GM18861 (cell line): ENCODE data around the gene LLGL1.

ENCODE experiments used
- ATAC-seq: cut with Tn5 transposase; IDR thresholded peaks from one replicate; pipeline ENCODE4 v1.9.1; 2021; ENCODE audit not compliant: unreplicated experiment

Gene LLGL1

DNA sequence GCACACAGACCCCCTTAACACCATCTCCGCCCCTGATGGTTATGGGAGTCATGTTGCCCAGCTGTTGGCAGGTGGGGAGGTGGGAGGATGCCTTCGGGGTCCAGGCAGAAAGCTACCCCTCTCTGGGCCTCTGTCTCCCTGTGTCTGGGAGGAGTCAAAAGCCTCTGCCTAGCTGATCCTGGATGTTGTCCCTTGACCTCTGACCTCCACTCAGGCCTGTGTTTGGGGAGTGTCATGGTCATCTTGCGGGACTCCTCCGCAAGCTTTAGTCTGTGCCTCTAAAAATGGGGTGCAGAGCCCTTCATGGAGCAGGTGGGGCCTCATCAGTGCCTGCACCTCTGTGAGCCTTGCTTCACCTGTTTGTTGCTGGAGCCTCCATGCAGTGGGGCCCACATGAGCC, 3.8 kb downstream of the LLGL1 start:
- ATAC-seq = no peak

DNA sequence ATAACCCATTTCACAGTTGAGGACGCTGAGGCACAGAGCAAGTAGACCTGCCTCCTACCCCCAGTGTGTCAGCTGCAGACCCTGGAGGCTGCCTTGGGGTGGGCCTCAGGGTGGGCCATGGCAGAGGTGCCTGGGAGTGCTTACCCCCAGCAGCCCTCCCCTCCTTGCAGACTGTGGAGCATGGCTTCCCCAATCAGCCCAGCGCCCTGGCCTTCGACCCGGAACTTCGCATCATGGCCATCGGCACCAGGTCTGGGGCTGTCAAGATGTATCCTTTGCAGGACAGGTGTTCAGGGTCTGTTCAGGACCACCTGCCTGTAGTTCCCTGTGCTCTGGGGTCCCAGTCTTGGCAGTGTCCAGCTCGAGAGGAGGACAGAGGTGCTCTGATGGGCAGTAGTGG, 4.3 kb downstream of the LLGL1 start:
- ATAC-seq = no peak

DNA sequence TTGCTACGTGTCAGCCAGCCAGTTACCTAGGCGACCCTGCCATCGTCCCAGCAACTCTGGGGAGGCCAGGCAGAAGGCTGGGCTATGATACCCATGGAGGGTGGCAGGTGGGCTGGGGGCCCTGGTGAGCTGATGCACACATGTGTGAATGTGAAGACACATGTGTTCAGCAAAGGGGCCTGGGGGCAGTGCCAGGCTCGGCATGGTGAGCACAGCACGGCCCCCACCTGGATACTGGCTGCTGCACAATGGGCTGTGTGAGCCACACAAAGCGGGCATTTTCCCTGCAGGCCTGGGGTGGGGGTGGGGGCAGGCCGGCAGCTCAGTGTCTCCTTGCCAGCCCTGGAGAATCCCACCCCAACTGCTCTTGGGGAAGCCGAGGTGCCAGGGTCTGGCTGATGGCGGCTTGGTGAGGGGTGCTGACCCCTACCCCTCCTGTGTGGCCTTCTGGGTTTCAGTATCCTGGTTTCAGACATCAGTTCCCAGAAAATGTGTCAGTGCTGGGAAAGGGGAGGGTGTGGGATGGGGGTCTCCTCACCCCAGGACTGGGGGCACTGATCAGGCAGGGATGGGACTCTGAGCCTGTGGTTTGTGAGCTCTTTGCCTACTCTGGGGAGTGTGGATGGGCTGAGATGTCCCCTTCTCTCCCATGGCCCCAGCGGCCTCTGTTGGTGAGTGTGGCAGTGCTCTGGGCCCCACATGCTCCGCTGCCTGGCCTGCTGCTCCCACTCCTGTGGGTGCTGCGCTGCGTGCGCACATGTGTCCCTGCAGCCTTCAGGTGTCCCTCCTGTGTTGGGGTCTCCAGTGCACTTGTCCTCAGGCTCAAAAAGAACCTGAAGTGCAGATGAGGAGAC, 5.1 kb downstream of the LLGL1 start:
- ATAC-seq = no peak

DNA sequence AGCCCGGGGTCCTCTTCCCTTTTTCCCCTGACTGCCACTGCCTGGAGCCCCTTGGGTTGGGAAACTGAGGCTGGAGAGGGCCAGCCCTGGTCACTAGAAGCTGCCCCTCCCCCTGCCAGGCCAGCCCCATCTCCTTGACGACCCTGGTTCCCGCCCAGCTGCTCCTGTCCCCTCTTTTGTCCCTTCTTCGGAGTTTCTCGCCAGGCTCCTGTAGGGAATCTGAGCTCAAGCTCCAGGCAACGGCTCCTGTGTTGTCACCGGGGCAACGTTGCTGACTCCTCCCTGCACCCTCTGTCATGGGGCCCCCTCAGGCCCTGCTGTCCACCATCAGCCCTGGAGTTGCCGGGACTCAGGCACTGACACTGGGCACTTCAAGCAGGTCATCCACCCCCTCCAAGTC, 5.7 kb downstream of the LLGL1 start:
- no peak for ATAC-seq

DNA sequence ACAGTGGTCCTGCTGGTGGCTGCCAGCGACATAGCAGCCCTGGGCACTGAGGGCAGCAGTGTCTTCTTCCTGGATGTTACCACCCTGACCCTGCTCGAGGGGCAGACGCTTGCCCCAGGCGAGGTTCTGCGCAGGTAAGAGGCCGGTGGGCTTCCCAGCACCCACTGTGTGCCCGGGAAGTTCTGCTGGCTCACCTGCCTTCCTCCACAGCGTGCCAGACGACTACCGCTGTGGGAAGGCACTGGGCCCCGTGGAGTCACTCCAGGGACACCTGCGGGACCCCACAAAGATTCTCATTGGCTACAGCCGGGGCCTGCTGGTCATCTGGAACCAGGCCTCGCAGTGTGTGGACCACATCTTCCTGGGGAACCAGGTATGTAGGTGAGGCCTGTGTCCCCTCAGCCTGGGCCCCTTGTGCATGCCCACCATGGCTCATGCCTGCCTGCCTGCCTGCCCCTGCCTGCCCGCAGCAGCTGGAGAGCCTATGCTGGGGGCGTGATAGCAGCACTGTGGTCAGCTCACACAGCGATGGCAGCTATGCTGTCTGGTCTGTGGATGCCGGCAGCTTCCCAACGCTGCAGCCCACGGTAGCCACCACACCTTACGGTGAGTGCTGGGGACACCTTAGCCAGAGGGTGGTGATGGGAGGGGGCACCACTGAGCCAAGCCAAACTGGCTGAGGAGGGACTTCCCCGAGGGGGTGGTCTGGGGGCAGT, 8.5 kb downstream of the LLGL1 start:
- ATAC-seq = no peak

DNA sequence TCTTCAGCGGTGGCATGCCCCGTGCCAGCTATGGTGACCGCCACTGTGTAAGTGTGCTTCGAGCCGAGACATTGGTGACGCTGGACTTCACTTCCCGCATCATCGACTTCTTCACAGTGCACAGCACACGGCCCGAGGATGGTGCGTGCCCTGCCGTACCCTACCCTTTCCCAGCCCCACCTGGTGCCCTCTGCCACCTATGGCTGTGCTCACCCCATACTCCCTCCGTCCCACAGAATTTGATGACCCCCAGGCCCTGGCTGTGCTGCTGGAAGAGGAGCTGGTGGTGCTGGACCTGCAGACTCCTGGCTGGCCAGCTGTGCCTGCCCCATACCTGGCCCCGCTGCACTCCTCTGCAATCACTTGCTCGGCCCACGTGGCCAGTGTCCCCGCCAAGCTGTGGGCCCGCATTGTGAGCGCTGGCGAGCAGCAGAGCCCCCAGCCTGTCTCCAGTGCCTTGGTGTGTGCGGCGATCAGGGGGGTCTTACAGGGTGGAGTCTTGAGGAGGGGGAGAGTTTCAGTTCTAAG, 9.5 kb downstream of the LLGL1 start:
- ATAC-seq = no peak

DNA sequence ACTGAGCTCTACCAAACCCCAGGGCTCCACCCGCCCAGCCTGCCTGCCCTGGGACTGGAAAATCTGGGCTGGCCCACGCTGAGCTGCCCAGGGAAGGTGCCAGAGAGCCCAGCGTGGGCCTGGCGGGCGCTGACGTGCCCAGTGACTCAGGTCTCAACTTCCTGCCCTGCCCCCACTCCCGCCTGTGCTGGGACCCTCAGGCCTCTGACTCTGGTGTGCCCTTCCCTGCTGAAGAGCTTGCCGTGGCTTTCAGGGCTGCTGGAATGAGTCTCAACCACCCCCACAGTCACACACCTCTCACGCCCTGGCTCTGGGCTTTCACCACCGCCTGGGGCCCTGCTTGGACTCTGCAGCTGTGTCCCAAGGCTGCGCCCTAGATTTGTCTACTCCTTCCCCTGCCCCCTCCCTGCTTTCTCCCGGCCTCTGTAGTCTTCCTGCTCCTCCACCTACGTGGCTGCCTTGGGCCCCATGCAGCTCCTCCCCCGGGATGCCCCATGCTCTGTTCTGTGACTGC, 10.4 kb downstream of the LLGL1 start:
- no peak for ATAC-seq

DNA sequence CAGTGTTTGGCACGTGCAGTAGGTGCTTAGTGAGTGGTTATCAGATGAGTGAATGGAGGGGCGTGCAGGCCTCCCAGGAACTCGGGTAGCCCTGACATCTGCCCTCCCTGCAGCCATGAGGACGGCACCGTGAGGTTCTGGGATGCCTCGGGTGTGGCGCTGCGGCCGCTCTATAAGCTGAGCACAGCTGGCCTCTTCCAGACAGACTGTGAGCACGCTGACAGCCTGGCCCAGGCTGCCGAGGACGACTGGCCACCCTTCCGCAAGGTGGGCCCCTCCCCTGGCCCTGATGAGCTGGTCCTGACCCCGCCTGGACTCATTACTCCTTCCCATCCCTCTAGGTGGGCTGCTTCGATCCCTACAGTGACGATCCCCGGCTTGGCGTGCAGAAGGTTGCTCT, 11.1 kb downstream of the LLGL1 start:
- ATAC-seq = no peak

DNA sequence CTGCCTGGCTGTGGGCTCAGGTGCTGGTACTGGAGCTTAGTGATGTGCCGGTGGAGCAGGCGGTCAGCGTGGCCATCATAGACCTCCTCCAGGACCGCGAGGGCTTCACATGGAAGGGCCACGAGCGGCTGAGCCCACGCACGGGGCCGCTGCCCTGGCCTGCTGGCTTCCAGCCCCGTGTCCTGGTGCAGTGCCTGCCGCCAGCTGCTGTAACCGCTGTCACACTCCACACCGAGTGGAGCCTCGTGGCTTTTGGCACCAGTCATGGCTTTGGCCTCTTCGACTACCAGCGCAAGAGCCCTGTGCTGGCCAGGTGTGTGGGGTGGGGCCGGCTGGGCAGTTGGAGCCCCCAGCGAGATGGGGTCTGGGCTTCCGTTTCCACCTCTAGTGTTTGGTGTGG, 12.0 kb downstream of the LLGL1 start:
- ATAC-seq = no peak

DNA sequence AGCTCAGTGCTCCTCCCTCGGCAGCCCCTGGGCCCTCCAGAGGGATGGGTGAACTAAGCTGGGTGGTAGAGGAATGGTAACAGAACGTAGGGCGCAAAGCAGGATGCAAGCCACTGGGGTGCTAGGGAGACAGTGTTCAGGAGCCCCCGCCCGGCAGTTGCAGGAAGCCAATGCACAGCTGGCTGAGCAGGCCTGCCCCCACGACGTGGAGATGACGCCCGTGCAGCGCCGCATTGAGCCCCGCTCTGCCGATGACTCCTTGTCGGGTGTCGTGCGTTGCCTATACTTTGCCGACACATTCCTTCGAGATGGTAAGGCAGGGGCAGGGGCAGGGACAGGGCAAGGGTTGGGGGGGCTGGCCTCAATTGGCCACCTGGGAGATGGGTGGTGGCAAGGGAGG, 12.9 kb downstream of the LLGL1 start:
- ATAC-seq = no peak

DNA sequence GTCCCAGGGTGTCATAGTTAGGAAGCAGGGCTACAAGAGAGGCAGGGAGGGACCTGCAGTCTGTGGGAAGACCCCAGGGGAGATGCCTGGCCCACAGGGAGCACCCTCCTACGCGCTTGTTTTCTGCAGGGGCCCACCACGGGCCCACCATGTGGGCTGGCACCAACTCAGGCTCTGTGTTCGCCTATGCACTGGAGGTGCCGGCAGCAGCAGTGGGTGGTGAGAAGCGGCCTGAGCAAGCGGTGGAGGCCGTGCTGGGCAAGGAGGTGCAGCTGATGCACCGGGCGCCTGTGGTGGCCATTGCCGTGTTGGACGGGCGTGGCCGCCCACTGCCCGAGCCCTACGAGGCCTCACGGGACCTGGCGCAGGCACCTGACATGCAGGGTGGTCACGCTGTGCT, 15.0 kb downstream of the LLGL1 start:
- no peak for ATAC-seq

DNA sequence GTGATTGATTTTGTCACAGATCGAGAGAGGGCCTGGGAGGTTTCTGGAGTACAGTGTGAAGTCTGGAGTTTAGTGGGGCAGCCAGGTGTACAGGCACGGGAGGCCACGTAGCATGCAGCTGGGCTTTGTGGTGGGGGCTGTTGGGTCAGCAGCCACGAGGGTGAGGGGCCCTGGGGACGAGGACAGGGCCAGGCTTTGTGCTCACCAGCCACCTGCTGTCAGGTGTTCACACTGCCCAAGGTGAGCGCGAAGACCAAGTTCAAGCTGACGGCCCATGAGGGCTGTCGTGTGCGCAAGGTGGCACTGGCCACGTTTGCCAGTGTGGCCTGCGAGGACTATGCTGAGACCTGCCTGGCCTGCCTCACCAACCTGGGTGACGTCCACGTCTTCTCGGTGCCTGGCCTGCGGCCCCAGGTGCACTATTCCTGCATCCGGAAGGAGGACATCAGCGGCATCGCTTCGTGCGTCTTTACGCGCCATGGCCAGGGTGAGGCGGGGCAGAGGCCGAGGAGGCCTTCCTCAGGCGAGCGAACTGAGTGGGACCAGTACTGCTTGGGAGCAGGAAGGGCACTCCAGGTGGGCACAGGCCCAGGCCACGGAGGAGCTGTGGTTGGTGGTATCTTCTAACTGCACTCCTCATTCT, 15.9 kb downstream of the LLGL1 start:
- ATAC-seq = no peak

DNA sequence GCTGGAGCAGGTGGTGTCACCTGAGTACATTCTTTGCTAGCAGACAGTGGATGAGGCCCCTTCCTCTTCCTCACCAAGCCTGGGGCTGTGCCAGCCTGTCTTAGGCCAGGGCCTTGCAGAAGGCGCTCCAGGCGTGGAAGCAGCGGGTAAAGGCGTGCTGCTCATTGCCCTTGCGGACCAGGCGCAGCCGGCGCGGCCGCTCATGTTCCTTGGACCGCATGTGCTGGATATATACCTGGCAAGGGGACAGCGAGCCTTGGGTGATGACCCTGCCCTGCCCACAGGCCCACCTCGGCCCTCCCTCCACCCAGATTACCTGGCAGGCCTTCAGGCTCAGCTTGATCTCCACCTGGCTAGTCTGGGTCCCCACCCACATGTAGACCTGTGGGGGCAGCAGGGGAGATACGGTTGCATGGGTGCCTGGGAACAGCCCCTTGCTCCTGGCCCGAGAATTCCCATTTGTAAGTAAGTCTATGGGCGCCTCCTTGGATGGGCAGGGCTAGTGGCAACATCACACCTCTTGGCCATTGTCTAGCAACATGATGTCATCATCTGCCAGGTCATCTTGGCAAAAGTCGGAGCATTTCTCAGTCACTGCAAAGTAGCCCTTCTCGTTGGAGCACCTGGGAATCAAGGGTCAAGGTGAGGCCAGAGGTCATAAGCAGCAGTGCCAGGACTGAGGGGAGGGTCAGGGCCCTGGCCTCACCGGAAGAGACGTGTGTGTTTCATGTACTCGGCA, 19.8 kb downstream of the LLGL1 start:
- no peak for ATAC-seq

DNA sequence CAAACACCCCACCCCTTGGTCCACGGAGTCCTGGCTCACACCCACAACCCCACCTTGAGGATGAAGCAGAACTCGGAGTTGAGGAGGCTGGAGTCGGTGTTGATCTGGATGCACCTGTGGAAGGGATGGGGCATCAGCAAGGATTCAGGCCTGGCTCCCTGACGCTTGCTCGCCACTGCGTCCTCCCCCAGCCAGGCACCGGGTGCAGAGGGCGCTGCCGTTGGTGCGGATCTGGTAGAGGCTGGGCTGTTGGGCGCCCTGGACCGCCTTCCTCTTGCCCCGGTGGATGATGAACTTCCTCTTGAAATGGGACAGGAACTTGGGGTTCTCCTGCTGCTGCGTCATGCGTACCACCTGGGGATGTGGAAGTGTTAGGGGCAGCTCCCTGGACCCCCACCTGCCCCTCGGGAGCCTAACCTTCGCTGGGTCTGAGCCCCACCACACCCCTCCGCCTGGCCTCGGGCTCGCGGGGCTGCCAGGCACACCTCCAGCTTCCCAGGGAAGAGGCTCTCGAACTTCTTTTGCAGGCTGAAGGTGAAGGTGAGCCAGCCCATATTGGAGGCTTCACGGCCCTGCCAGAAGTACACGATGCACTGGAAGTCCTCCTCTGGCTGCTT, 20.8 kb downstream of the LLGL1 start:
- ATAC-seq = no peak

DNA sequence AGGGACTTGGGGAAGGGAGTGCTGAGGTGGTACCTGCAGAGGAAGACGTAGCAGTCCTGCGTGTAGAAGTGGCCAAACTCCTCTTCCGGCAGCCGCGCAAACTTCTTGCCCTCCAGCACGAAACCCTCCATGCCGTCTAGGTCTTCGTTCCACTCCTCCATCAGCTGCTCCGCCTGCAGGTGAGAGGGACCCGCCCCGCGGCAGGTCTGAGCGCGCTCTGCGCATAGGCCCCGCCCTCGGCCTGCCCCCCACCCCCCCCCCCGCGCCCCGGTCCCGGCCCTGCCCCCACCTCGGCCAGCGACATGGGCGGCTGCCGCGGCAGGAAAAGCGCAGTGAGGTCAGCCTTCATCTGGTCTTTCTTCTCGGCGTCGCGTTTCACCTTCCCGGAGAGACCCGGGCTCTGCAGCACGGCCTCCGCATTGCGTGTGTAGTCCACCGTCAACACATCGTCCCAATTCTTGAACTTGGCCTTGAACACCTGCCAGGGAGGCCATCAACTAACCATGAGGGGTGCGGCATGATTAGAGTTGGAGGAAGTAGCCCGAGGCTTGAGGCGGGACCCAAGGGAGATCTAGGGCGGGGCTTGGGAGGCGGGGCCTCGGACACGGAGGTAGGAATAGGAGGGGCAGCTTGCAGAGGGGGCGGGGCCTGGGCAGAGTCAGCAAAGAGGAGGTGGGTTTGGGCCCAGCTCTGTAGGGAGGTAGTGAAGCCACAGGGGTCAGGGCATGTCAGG, 21.6 kb downstream of the LLGL1 start:
- ATAC-seq = no peak

DNA sequence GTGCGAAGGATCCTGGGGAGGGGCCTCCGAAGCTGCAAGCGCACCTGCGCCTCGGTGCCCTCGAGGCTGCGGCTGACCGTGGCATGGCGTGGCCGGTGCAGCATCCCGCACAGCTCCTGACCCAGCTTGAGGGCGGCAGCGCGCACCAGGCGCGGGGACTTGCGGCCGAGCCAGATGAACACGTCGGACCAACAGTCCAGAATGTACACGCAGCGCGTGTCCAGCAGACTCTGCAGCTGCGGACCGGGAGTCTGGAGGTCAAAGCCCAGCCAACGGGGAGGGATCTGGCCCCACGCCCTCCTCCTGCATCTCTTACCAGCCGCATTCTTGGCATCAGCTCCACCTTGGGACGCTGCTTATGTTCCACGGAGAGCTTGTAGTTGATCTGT, 22.2 kb downstream of the LLGL1 start:
- ATAC-seq = no peak

DNA sequence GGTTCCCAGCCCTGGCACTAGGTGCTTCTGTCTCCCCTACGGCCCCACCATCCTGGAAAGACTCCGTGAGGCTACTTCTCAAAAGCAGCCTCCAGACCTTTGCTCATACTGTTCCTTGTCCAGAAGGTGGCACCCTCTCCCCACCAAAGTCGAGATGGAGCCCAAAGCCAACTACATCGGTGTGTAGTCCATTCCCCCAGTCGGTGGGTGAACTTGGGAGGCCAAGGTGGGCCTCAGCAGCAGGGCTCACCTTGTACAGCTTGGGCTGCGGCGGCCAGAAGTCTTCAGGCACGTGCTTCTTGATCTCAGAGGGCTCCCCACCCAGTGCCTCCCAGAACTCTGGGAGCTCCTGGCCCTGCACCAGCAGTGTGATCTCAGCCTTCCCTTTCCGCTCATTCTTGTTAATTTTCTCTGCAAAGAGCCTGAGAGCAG, 22.9 kb downstream of the LLGL1 start:
- ATAC-seq = no peak

DNA sequence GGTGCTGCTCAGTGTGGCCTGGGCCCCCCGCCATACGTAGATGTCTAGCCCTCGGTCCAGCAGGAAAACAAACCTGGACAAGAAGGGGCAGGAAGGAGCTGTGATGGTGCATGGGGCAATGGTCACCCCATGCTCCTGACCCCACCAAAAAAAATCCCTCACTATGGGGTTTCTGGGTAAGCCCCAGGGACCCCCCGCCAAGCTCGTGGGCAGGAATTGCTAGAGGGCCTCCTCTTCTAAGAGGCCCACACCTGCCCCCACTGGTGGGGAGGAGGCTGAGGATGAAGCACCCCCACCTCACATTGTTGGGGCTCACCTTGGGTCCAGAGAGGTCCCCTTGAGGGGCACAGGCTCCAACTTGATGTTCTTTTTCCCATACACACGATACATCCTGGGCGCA, 23.4 kb downstream of the LLGL1 start:
- no peak for ATAC-seq

DNA sequence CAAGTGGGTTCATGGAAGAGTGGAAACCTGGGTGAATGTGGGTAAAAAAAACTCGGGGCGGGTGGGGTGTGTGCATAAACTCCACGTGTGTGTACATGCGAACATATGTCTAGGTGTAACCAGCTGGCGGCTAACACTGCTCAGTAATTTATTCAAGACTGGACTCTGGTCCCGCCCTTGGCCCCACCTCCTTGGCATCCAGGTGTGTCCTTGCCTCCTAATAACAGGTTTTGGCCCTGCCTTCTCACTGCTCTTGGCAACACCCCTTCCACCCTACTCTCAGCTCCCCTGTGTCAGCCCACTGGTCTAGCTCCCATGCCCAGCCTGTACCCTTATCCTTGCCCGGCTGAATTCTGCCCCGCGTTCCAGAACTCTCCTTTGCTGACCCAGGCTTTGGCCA, 24.8 kb downstream of the LLGL1 start:
- ATAC-seq = no peak

DNA sequence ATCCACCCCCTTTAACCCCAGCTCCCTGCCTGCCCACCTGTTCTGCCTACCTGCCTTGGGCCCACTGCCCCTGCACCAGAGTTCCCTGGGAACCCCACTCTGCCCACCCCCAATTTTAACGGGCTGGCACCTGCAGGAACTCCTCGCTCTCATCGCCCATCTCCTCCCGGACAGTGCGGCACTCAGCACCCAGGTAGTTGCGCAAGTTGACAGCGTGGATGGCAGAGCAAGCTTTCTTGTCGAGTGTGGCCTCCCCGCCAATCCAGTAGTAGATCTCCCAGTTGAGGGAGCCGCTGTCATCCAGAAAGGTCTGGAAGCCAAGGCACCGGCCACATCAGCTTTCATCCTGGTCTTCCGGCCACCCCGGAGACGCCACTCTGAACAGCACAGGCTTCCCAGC, 25.3 kb downstream of the LLGL1 start:
- no peak for ATAC-seq
